HEK293 (cell line): ENCODE results near the gene ZNF215.

Source experiments
- ATF2 ChIP-seq: fragments of 450-650 bp; formaldehyde crosslinking; IDR thresholded peaks from 2 replicates; pipeline ENCODE4 v1.5.1; 2016; ENCODE audit warnings: missing biosample characterization, missing genetic modification characterization, low read depth
- CTCF ChIP-seq: fragments of 450-650 bp; formaldehyde crosslinking; IDR thresholded peaks from 2 replicates; pipeline ENCODE4 v1.5.1; 2016; ENCODE audit warnings: missing biosample characterization, missing genetic modification characterization
- ZNF776 ChIP-seq: fragments of 450-650 bp; formaldehyde crosslinking; IDR thresholded peaks from 2 replicates; pipeline ENCODE4 v1.5.0; 2017; ENCODE audit warnings: missing biosample characterization, missing genetic modification characterization, borderline replicate concordance

GRCh38 chr11:6943131-6943530 is 16.9 kb downstream of the ZNF215 start:
- TF ChIP-seq CTCF (no peak), ATF2 (tag by site-specific recombination) (no peak), ZNF776 (tag by site-specific recombination) (no peak)
